ENCODE measurements around the gene DNAH1. TPM values are rescaled to one million over a fixed set of nuclear protein-coding genes. Genes with fewer than 3 reads are reported as not detected.
A peak's percentile ranks its signal among the peaks of the same experiment; 100 is the strongest.

The DNAH1 gene
- total and polyA plus RNA-seq, 2 experiments from 2014 or later, result 0.81 to 1.8 TPM

- no peaks in the 10 kb centered on the region for H3K79me2 ChIP-seq (replicated peaks; ENCODE audit: insufficient read depth)
- Mint-ChIP-seq H3K4me1 (peaks cover 9% of the 10 kb centered on the region), H3K27ac (no peak overlapping the region)
Observed at GRCh38 chr3:52384019-52384761, 68.1 kb downstream of the DNAH1 start.

GRCh38 chr3:52385157-52385556, 69.0 kb downstream of the DNAH1 start:
- Mint-ChIP-seq H3K36me3 (ENCODE audit: low read depth) (no peaks in the 10 kb centered on the region), H3K4me3 (0 out of 3 replicates have a peak overlapping the region, but pooled peaks have one; percentile 24), H3K9me3 (no peaks in the 10 kb centered on the region; the same call in 2 of the 3 replicates), H3K27ac (no peak overlapping the region), H3K4me1 (peaks cover 9% of the 10 kb centered on the region), H3K27me3 (ENCODE audit: insufficient read depth, low read depth, poor library complexity) (peaks cover 6% of the 10 kb centered on the region)
- TF ChIP-seq EZH2 (IDR thresholded peaks at IDR 0.05; ENCODE audit: low read depth, unreplicated experiment), result no peak
- peak; percentile 86 to 100 for TF ChIP-seq CTCF (conservative IDR thresholded peaks at IDR 0.05; ENCODE audit: low read depth in 2 of 2)
- TF ChIP-seq JUNB (IDR thresholded peaks at IDR 0.05; ENCODE audit: unreplicated experiment), result no peak
- TF ChIP-seq CREB1 (CRISPR knock-in tag; IDR thresholded peaks at IDR 0.05; ENCODE audit: low read depth), result peak; percentile 49; the same call in 1 of the 2 replicates
- no peaks in the 10 kb centered on the region for H3K79me2 ChIP-seq (replicated peaks; ENCODE audit: insufficient read depth)
- DNase-seq (ENCODE audit: low spot score) (peak; percentile 96), ATAC-seq (peak; percentile 92)
- no peaks in the 10 kb centered on the region for H4K20me1 ChIP-seq (replicated peaks; ENCODE audit: insufficient read depth)
- H3K9me2 ChIP-seq (ENCODE audit: insufficient read depth), result no peaks in the 10 kb centered on the region
- H3K36me3 ChIP-seq (ENCODE audit: insufficient read depth), result no peaks in the 10 kb centered on the region
- peak overlapping the region; percentile 96 for H2AFZ ChIP-seq
- H3F3A ChIP-seq (replicated peaks; ENCODE audit: low read depth), result 0 out of 2 replicates have a peak, but pooled peaks cover 2% of the 10 kb centered on the region
- no peak overlapping the region for H3K4me2 ChIP-seq
- H3K27me3 ChIP-seq (ENCODE audit: insufficient read depth), result no peaks in the 10 kb centered on the region
- no peak overlapping the region for H3K27ac ChIP-seq (ENCODE audit: low read depth)
- no peak overlapping the region for H3K4me3 ChIP-seq
- H3K4me1 ChIP-seq (ENCODE audit: insufficient read depth), result peaks cover 3% of the 10 kb centered on the region; the same call in 1 of the 2 replicates

More at GRCh38 chr3:52384019-52384761, 68.1 kb downstream of the DNAH1 start:
- Histone ChIP-seq H3K4me3 (no peak overlapping the region), H2AFZ (no peak overlapping the region), H3K36me3 (ENCODE audit: insufficient read depth) (no peaks in the 10 kb centered on the region), H3K9me2 (ENCODE audit: insufficient read depth) (no peaks in the 10 kb centered on the region), H4K20me1 (replicated peaks; ENCODE audit: insufficient read depth) (no peaks in the 10 kb centered on the region), H3F3A (replicated peaks; ENCODE audit: low read depth) (0 out of 2 replicates have a peak, but pooled peaks cover 2% of the 10 kb centered on the region), H3K4me2 (no peak overlapping the region), H3K27me3 (ENCODE audit: insufficient read depth) (no peaks in the 10 kb centered on the region), H3K4me1 (ENCODE audit: insufficient read depth) (peaks cover 3% of the 10 kb centered on the region; the same call in 1 of the 2 replicates), H3K27ac (ENCODE audit: low read depth) (no peak overlapping the region)
- Mint-ChIP-seq H3K9me3 (no peaks in the 10 kb centered on the region), H3K36me3 (ENCODE audit: low read depth) (no peaks in the 10 kb centered on the region), H3K4me3 (no peak overlapping the region), H3K27me3 (ENCODE audit: insufficient read depth, low read depth, poor library complexity) (peaks cover 3% of the 10 kb centered on the region)
- DNase-seq (ENCODE audit: low spot score) (no peak), ATAC-seq (no peak)
- TF ChIP-seq CREB1 (CRISPR knock-in tag; IDR thresholded peaks at IDR 0.05; ENCODE audit: low read depth), result no peak
- no peak for TF ChIP-seq EZH2 (IDR thresholded peaks at IDR 0.05; ENCODE audit: low read depth, unreplicated experiment)
- TF ChIP-seq ETS1 (IDR thresholded peaks at IDR 0.05), result no peak
- TF ChIP-seq NANOG (IDR thresholded peaks at IDR 0.05; ENCODE audit: borderline replicate concordance), result no peak
- no peak for TF ChIP-seq EZH2phosphoT487 (IDR thresholded peaks at IDR 0.05; ENCODE audit: unreplicated experiment)
- no peak for TF ChIP-seq STAT1 (IDR thresholded peaks at IDR 0.05; ENCODE audit: unreplicated experiment)

Data from GM23338 (cell line).